GM18517 (cell line): ENCODE results near the gene RSPH3.
"Not testable (repeated sequence)": the region's sequence is repeated elsewhere in the genome, so short reads cannot be mapped to it uniquely, and the experiment has no call there.

ENCODE experiments used
- ATAC-seq: cut with Tn5 transposase; IDR thresholded peaks from one replicate; pipeline ENCODE4 v1.9.1; 2021; ENCODE audit warnings: mild to moderate bottlenecking, moderate library complexity; ENCODE audit not compliant: unreplicated experiment

RSPH3 gene, protein sequence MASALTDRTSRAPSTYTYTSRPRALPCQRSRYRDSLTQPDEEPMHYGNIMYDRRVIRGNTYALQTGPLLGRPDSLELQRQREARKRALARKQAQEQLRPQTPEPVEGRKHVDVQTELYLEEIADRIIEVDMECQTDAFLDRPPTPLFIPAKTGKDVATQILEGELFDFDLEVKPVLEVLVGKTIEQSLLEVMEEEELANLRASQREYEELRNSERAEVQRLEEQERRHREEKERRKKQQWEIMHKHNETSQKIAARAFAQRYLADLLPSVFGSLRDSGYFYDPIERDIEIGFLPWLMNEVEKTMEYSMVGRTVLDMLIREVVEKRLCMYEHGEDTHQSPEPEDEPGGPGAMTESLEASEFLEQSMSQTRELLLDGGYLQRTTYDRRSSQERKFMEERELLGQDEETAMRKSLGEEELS

DNA sequence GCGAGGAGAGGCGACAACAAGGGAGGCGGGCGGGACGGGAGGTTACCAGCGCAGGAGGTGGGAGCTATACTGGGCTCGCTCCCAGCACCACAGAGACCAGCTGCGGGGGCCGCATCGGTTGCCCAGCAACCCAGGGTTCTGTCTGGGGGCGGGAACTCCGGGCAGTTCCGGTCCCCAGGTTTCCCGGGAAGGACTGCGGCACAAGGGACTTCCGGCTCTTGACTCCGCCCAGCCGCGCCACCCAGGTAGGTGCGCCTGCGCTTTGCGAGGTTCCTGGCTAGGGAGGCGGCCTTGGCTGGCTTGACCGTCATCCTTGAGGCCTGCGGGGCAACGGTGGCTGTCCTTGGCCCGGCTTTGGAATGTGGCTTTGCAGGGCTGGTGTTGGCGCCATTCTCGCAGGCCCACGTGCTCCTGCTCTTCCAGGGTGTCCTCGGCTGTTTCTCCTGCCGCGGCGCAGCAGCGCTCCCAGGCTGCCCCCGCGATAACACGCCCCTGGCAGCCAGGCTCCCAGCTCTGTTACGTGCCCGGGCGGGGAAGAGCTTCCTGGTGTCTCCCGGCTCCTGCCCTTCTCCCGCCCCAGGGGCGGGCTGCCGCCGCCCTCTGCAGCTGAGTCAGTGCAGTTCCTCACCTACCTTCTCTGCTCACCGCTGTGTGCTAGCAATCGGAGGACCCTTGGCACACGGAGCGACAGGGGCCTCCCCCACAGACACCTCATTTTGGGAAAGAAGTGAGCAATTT is at the start of gene RSPH3:
TSS of gene RSPH3 (minus strand) at position 537 of the 738 bp plus-strand sequence. CDS start 652 bp downstream, outside the sequence.
- peak; percentile 92 for ATAC-seq

DNA sequence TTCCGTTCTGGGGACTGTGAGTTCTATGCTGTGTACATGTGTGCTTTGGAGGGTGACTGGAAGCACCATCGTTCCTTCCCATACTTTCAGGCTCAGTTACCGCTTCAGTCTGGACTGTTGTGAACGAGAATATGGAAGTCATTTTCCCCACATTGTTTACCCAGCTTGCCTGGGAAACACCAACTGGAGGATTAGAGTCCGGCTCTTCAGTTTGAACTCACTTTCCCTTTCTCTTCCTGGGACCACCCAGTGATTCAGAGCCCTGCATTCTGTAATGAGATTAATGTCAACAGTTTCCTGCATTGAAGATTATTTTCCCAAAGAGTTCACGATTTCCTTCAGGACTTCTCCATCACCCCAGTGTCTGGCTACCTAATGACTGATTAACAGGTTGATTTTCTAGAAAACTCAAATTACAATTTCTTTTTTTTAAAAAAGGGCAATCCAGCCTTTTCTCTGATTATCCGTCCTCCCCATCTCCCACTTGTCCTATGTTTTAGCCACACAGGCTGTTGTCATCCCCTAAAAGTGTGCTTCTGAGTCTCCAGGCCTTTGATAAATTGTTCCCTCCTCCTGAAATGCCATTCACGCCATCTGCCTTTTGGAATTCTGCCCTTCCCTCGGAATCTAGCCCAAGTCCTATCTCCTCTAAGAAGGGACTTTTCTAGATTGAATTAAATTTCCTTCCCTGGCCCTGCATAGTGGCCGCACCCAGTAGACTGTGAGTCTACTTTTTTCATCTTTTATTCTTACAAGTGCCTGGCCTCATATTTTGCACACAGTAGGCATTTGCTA is 48.1 kb upstream of the RSPH3 start:
- no peak for ATAC-seq

DNA sequence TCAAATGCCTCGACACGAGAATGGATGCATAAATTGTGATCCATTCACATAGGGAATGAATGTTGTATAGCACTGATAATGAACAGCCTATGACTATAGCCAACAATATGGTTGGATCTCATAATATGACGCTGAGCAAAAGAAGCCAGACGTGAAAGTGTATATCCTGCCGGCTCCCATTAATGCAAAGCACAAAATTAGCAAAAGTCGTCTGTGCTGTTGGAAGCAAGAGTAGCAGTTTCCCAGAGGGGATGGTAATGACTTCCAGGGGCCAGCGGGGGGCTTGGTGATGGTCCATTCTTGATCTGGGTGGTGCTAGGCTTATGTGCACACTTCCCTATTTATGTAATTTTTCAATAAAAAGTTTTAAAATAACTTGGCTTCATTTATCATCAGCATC is 45.8 kb upstream of the RSPH3 start:
- ATAC-seq = no peak

DNA sequence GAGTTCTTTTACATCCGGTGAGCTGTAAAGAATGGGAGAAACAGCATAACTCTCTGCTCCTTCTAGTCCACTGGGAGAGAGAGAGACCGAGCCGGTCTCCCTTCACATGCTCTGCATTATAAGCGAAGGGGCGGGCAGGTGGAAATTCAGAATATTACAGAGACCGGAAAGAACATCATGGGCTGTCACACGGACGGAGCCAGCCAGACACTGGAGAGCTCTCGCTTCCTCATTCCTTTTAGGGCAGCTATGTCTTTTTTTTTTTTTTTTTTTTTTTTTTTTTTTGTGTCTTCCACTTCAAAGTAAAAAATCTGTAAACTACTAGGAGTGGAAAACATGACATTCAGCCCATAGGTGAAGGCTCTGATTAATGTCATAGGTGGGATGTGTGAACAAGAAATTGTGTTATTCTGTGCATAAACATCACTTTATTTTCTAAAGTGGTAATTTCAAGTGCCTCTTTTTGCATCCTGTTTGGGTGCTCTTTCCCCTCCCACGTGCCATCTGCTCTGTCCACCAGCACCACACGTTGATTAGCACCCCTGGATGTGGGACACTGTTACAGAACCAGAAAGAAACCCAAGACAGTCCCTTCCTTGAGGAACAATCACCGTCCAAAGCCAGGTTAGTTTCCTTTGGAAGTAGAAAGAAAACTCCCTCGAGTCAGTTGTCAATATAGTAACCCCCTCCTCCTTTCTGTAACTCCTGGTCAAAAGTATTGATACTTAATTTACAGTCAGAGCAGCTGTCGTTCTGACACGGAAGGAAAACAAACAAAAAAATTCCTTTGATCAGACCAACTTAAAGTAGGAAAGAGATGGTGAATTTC is 45.1 kb upstream of the RSPH3 start, which contains the start of gene TAGAP:
TSS of gene TAGAP (minus strand) at position 93 of the 829 bp plus-strand sequence. CDS start 845 bp downstream, outside the sequence.
- ATAC-seq = peak; percentile 85

DNA sequence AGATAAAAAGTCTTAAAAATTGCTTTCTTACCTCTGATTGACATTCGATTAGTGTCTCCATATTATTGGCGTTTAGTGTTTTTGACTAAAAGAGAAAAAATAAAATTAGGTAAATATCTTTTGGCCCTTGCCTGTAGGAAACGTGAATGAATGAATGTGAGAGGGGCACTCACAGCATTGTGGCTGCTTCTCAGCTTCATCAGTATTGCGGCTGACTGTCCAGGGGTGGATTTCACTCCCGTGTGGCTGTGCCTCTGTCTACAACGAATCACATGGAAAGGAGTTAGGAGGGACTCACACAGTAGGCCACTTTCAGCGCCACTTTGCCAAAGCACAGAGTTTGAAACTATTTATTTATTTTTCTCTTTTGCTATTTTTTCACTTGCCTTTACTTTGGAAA is 43.9 kb upstream of the RSPH3 start:
- no peak for ATAC-seq

DNA sequence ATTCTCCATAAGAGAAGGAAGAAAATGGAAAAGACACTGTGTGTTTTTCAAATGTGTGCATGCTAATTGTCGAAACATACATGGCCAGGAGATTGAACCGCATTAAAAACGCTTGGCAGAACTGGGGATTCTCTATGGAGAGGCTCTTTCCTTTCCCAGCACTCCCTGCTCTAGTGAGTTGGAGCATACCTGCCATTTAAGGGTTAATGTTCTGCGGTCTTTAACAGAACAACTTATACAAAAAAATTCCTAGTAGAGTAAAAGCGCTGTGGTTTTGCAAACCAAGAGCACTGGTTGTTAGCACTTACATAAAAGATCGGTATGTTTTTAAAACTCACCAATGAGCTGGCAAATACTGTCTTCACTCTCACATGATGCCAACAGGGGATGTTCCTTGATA is 43.2 kb upstream of the RSPH3 start:
- ATAC-seq = no peak

DNA sequence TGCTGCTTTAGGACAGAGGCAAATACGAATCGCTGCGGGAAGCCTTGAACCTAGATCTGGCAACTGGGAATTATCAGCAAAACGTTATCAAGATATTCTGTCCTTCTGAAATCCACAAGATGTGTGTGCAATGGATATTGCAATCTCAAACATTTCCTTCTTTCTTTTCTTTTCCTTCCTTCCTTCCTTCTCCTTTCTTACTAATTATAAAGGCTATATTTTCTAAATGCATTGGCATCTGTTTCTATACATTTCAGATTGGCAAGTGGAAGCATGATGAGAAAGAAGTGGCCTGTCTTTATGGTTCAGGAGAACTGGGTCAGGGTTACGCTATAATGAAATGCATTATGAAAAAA is 42.8 kb upstream of the RSPH3 start:
- no peak for ATAC-seq

DNA sequence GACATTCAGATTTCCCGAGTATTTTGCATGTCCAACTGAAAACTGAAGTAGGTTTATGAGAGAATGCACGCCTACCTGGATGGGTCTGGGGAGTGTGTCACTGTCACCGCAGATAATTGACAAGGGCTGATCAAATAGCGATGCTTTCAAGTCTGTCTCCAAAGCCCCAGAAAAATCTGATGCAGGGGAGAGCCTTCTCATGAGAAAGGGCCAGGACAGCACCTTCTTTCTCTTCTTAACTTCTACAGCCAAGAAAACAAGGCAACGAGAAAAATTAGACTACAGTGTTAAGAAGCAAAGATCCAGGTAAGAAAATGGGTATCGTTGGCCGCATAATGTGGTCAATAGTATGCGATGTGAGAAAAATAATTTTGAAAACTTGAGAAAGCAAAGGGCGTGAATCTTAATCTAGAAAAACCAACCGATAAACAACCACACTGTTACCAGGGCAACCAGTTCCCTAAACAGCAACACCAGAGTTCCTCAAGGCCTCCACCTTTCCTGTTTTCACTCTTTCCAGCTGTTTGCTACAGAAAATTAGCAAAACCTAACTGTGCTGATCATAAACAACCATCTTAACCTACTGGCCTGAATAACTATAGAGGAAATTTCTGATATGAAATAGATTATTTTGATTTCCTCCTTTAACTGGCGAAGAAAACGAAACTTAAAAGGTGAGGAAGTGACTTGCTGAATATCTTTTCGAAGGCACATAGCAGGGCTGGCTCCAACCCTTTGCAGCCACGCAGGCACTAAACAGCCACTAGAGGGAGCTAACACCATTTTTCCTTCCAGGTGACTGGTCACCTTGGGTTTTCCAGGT is 42.2 kb upstream of the RSPH3 start:
- peak; percentile 40 for ATAC-seq

DNA sequence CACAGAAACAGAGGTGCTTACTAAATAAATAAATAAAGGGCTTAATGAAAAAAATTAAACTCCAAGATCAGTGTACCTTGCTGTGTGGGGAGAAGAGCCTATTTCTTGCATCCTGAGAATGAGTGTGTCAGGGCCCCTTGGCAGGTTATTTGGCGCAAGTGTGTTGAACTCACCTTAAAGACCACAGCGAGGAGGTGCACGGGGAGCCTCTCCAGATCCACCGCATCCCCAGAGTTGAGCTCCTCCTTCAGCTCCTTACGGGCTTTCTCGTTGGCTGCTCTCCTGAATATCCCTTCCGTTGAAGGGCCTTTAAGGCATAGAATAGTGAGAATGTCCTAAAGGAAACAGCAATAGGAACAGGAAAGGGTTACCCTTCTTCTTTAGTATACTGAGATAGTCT is 41.2 kb upstream of the RSPH3 start:
- ATAC-seq = no peak

DNA sequence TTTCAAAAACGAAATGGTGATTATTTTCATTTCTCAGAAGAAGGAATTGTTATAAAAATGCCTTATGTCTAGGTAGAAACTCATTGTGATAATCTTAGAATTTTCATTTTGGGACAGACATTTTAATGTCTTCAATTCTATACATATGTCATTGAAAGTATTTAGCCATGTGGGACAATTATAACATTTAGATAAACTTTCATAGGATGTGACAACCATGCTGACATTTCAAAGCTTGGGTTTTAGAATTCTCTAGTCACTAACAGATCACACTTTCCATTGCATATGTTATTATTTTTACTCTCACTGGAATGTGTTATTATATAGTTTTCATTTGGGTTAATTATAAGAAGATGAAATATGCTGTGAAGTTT is 39.9 kb upstream of the RSPH3 start:
- no peak for ATAC-seq

DNA sequence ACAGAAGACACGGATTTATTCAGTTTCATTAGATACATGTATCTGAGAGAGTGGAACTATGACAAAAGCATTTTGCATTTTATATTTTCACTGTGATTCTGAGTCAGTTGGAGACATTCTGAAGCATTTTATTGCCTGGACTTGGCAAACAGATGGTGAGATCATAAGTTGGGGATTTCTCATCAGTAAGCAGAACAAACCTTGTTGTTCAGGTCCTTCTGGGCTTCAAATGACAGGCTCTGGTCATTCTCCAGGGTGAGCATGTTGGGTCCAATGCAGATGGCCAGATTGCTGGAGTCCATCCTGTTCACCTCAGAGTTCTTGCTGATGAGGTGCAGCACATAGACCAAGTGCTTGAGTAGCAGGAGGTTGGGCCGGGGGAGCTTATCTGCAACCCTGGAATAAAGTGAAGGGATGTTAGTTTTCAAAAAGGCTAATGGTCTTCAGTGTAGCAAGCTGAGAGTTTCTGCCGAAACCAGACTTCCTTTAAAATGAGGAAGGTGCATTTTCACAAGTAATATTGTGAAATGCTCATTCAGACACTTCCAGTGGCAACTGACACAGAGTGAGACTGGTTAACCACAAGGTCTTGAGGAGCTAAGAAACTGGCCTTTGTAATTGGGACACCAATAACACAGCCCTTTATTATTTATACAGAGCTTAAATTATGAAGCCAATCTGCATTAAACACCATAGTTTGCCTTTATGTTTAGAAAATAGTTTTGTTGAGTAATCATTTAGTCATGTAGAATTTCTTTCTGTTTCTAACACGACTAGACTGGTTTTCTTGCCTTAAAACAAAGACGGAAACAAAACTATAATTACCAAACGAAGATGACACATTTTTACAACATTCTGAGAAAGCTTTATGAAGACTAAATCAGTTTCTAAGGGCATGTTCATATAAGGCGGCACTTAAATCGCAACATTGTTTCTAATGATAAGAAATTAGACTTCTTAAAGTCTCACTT is 39.2 kb upstream of the RSPH3 start:
- peak; percentile 74 for ATAC-seq

DNA sequence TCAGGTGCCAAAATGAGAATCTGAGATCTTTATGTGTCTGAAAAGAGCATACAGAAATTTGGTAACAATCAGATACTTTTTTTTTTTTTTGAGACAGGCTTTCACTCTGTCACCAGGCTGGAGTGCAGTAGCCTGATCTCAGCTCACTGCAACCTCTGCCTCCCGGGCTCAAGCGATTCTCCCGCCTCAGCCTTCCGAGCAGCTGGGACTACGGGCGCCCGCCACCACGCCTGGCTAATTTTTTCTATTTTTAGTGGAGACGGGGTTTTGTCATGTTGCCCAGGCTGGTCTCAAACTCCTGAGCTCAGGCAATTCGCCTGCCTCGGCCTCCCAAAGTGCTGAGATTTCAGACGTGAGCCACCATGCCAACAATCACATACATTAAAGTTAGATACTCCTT is 38.3 kb upstream of the RSPH3 start:
- not testable (repeated sequence) for ATAC-seq

DNA sequence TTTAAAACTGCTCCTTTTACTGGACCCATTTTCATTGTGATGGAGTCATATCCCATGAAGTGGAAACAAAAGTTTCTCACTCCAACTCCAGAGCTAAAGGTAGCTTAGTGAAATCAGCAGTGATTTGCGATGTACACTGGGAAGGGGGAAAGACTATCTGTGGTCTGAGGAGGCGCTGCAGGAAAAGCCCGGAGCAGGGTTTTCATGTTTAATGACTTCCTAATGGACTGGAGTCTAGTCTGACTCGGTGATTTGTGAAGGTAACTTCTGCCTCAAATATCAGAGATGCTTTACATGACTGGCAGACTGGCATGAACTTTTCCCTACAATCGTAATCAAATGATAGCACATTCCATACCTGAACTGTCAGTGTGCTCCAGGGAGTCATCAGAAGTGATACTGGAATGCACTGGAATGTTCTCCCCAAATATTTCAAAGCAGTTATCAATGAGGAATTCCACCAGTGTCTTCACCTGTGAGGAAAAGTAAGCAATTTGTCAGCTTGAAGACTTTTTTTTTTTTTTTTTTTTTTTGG is 37.8 kb upstream of the RSPH3 start:
- ATAC-seq = no peak

DNA sequence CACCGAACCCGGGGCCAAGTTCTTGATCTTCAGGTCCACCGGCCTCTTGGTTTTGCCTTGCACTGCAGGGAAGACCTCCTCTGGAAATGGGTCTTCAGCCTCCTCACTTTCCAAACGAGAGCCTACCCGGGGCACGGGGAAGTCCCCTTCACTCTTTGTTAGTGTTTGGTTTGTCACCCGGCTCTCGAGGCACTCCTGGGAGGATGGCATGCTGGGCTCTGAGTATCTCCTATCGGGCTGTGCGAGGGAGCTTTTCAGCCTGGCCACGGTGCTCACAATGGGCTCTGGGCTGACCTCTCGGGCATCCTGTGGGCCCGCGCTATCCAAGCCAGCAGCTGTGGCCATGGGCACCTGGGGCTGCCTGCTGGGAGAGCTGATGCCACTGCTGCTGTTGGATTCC is 36.7 kb upstream of the RSPH3 start:
- ATAC-seq = no peak

DNA sequence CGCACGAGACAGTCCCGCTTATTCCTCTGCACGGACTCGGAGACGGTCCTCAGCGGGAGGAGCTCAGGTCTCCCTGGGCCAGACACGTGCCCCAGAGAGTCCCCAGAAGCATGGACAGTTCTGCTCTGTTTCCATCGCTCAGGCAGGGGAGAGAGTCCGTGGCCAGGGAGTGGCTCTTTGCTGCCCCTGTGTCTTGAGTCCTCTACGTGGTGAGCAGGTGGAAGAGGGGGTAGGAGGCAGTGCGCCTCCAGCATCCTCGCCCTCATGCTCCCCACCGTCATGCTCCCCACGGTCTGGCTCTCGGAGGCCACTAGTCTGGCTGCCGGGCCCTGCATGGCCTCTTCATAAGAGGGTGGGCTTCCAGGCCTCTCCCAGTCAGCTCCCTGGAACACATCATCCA is 35.9 kb upstream of the RSPH3 start:
- ATAC-seq = no peak

DNA sequence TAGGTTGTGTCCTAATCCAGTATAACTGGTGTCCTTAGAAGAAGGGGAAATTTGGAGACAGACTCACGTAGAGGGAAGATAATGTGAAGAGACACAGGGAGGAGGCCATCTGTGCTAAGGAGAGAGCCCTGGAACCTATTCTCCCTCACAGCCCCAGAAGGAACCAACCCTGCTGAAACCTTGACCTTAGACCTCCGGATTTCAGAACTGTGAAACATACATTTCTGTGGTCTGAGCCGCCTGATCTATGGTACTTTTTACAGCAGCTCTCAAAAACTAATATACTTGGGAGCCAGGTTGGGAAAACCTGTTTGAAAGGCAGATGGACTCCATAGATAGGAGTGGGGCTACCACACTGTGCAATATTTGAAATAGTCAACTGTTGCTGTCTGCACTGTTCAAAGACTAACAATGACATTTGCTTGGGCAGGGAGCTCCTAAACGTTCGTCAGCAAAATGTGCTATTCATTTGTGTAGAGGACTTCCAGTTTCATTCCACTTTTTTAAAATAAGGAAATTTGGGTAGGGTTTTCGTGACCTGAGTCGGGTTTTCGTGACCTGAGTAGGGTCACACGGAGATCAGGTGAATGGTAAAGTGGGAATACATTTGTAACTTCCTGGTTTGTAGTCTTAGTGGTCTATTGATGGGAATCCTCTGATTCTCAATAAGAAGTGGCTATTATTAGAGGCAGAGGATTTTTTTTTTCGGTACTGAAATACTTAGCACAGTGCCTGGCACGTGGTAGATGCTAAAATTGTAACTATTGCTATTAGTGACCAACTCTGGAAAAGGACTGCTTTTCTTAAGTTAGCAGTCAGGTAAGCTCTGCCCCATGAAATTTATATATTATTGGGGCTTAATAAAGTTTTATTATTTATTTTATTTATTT is 33.4 kb upstream of the RSPH3 start:
- ATAC-seq = no peak

DNA sequence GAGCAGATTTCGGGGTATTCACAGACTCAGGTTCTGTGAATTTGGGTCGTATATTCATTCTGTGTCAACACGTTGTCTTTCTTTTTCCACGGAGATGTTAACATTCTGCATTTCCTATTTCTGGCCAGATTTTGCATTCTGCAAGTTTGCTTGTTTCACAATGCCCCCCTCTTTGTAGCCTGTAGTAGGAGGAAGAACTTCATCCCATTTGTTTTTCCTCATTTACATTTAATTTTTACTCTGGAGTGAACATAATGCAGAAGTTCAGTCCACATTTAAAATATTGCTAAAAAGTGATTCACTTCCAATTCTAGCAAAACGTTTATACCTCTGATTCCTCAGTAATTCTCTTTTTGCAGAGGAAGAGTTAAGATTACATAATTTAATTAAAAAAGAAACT is 31.8 kb upstream of the RSPH3 start:
- no peak for ATAC-seq
